HG03342 (cell line): Measurements from ENCODE around the gene HDAC4.

Experiments used
- ATAC-seq: cut with Tn5 transposase; IDR thresholded peaks from one replicate; pipeline ENCODE4 v1.9.1; 2021; ENCODE audit warnings: mild to moderate bottlenecking, moderate library complexity; ENCODE audit not compliant: unreplicated experiment

Gene HDAC4

GRCh38 chr2:239398521-239398921 is 2.3 kb downstream of the HDAC4 start:
- no peak for ATAC-seq

- ATAC-seq: no peak
Observed at GRCh38 chr2:239397931-239398471, 2.8 kb downstream of the HDAC4 start.

GRCh38 chr2:239396881-239397681 is 3.7 kb downstream of the HDAC4 start:
- ATAC-seq: no peak

GRCh38 chr2:239395524-239395923 is 5.3 kb downstream of the HDAC4 start:
- ATAC-seq: no peak

GRCh38 chr2:239394978-239395377 is 5.8 kb downstream of the HDAC4 start:
- no peak for ATAC-seq

- no peak for ATAC-seq
Observed at GRCh38 chr2:239394346-239394945, 6.4 kb downstream of the HDAC4 start.

- no peak for ATAC-seq
Observed at GRCh38 chr2:239393941-239394340, 6.9 kb downstream of the HDAC4 start.

GRCh38 chr2:239393388-239393940 is 7.4 kb downstream of the HDAC4 start:
- no peak for ATAC-seq

- no peak for ATAC-seq
Observed at GRCh38 chr2:239392688-239393387, 8.0 kb downstream of the HDAC4 start.

GRCh38 chr2:239392072-239392357 is 8.8 kb downstream of the HDAC4 start:
- ATAC-seq: no peak

GRCh38 chr2:239391286-239392071 is 9.3 kb downstream of the HDAC4 start:
- no peak for ATAC-seq

- no peak for ATAC-seq
Observed at GRCh38 chr2:239390546-239391285, 10.1 kb downstream of the HDAC4 start.

GRCh38 chr2:239389414-239390329 is 11.1 kb downstream of the HDAC4 start:
- ATAC-seq: no peak

GRCh38 chr2:239388236-239389151 is 12.3 kb downstream of the HDAC4 start:
- no peak for ATAC-seq

GRCh38 chr2:239387811-239388210 is 13.0 kb downstream of the HDAC4 start:
- no peak for ATAC-seq

- ATAC-seq: no peak
Observed at GRCh38 chr2:239386872-239387445, 13.9 kb downstream of the HDAC4 start.

- ATAC-seq: no peak
Observed at GRCh38 chr2:239386001-239386670, 14.7 kb downstream of the HDAC4 start.
